HG03064 (cell line): Measurements from ENCODE around the gene MOCS1.

ENCODE experiments used
- ATAC-seq: cut with Tn5 transposase; IDR thresholded peaks from one replicate; pipeline ENCODE4 v1.9.1; 2021; ENCODE audit warnings: low read depth; ENCODE audit not compliant: unreplicated experiment

The MOCS1 gene

GRCh38 chr6:39882531-39882899 is 51.7 kb downstream of the MOCS1 start:
- ATAC-seq, result no peak

DNA sequence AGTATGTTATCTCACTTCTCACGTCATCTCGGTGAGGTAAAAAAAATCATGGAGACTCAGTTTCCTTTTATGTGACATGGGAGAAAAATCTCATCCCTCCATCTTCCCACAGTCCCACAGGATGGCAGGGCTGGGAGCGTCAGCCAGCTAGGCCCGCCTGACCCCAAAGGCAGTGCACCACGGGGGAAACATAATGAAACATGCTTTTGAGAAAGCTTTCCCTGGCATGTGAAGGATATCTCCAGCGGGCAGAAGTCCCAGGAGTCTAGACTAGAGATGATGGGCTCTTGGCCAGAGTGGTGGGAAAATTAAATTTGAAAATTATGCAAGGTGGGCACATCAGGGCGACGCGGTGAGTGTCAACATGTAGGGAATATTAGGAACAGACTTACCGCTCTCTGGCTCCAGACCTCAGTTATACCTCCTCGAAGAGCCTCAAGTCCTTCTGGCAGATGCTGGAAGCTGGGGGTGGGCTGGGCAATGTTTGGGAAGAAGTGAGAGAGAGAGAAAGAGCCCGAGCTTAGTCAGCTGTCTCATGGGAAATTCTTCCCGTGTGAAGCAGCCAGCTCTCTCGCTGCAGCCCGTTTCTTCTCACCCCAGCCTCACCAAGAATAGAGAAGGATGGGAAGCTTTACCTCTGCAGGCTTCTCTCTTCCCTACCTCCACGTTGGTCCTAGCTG is 52.3 kb downstream of the MOCS1 start:
- ATAC-seq, result no peak

- no peak for ATAC-seq
Observed at GRCh38 chr6:39880594-39880993, 53.7 kb downstream of the MOCS1 start.

GRCh38 chr6:39879535-39879934 is 54.7 kb downstream of the MOCS1 start:
- ATAC-seq, result no peak

DNA sequence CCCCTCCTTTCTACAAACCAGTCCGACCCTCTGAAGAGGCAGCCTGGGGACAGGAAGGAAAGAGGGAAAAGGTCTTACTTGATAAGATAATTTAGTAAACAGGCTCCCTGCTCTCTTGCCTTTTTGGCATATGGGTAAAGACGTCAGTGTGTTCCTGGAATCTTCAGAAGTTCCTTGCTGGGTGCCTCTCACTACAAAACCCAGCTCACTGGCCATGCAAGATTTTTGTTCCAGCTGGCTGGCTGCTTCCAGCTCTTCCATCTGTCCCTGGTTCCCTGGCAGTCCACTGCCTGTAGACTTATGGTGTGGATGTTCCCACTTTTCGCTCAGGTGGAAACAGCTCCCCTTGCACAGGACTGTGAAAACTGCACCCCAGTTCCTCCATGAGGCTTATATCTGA is 57.4 kb downstream of the MOCS1 start:
- no peak for ATAC-seq

DNA sequence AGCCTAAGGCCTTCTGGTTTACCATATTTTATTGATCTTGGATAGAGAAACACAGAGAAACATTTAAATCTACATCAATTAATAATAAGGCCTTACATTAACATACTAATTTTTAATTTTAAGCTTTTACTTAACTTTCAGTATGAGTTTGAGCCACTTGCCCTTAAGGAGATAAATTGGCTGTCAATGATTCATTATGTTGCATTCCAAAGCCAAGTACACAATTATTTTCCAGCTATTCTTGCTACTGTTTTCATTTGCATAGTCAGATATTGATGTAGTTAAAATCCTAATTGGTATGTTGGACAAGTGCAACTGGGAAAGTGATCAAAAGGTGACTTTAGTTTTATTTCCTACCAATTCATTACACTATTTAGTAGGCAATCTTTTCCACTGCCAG is 58.2 kb downstream of the MOCS1 start:
- ATAC-seq, result no peak

- ATAC-seq, result no peak
Observed at GRCh38 chr6:39873439-39873838, 60.8 kb downstream of the MOCS1 start.

- no peak for ATAC-seq
Observed at GRCh38 chr6:39870950-39871349, 63.3 kb downstream of the MOCS1 start.

DNA sequence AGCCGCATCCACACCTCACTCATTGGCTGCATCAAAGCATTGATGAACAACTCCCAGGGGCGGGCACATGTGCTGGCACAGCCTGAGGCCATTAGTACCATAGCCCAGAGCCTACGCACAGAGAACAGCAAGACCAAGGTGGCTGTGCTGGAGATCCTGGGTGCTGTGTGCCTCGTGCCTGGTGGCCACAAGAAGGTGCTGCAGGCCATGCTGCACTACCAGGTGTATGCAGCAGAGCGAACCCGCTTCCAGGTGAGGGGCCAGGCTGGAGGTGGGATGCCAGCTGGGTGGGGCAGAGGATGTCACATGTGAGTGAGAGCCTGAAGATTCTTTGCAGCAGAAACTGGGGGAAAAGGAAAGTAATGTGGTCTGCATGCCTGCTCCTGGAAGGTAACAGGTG is 66.7 kb downstream of the MOCS1 start:
- no peak for ATAC-seq

GRCh38 chr6:39865011-39865888 is 69.0 kb downstream of the MOCS1 start:
- ATAC-seq, result no peak

DNA sequence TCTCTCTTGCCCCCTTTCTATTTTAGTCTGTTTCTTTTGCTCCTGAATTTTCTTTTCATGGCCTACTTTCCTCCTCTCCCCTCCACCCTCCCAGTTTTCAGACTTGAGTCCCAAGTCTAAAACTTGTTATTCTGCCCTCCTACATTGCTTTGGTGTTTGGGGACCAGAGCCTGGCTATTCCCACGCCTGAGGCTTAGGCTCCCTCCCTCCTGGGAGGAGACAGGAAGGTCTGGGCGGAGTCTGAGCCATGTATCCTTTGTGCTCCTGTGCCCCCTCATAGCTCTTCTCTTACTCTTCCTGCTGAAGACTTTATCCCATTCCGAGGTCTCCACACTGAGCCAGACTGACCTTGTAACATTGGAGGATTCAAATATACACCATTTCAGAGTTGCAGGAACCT is 72.6 kb downstream of the MOCS1 start:
- ATAC-seq, result no peak

- ATAC-seq, result no peak
Observed at GRCh38 chr6:39859025-39859424, 75.2 kb downstream of the MOCS1 start.

DNA sequence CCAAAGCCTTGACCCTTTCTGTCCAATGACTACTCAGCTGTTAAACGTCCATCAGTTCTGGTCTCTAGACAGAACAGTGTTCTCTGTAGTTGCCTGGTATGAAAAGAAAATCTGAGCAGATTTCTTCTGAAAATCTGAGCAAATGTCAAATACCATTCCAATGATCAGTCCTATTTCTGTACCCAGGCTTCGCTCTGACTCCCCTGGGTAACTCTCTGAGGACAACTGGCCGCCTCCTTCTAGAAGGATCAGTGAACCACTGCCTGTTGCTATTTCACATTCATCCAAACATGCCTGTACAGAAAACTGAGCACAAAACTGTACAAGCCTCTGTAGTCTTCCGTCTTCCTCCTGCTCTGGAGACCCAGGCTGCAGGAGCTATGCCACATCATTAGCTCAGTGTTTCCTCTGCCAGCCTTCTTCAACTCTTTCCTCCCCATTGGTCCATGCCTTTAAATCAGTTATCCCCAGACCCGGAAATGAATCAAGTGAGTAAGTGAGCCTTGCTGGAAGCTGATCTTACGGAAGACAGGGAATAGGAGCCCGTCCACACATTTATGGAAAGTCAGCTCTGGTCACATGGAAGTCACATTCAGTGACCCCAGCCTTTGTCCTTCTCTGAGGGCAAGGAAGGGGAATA is 78.8 kb downstream of the MOCS1 start:
- no peak for ATAC-seq
